ENCODE measurements around the gene AOPEP.
"Not testable (repeated sequence)": the region's sequence is repeated elsewhere in the genome, so short reads cannot be mapped to it uniquely, and the experiment has no call there.

The AOPEP gene

DNA sequence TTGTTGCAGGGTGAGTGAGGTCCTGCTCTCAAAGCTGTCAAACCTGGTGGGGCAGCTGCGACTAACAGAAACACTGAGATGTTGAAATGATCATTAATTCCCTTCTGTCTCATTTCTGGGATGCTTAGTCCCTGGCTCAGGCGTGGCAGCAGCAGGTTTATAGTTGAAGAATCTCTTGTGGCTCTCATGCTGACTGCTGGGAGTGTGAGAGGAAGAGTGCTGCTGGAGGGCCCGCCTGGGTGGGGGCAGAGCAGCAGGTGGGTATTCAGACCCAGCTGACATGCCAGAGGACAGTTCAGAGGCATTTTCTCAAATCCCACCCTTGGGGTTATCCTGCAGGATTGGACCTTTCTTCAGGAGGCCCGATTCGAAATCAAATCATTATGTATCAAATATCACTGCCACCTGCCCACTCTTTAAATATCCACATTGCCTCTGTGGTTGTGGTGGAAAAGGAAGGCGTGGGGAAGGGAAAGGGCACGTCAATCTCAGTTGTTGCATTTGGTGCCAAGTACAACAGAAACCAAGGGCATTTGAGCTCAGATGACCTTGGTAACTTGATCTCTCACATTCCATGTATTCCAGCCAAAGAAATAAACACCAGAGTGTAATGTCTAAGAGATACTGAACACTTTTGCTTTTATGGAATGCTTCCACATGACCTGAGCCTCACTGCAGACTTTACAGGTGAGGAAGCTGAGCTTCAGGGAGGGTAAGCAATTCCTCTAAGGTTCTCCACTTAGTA, 224.3 kb downstream of the AOPEP start:
- in situ Hi-C loops (cut with MboI; ENCODE audit: low sequenced_read_pairs) = no loop called here

DNA sequence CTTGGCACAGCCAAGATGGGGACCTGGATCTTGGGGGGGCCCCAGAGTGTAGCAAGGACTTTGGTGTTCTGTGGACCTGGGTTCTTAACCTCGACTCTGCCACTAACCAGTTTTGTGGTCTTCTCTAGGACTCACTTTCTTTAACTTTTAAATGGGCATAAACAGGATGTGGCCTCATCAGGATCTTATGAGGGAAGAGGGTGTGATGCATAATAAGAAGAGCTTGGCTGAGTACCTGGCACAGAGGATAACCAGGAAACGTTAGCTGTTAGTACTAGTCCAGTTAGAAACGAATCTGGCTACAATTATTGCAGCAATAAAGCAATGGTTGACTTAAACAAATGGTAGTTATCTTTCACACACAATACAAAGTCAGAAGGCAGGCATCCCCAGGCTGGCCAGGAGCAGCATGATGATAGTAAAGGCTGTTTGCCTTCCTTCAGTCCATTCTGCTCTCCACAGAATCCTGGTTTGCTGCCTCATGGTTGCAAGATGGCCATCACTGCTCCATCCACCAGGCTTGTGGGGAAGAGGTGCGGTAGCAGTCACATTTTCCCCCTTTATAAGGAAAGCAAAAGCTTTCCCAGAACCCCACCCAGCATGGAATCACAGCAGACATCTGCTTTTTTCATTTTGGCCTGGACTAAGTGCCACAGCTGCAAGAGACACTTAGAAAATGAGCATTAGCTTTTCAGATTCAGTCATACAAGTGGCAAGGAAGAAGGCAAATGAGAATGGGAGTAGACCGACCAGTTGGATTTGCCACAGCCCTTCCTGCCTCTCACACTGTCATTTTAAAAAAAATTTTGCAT, 225.0 kb downstream of the AOPEP start:
- in situ Hi-C loops (cut with MboI; ENCODE audit: low sequenced_read_pairs) = no loop called here

DNA sequence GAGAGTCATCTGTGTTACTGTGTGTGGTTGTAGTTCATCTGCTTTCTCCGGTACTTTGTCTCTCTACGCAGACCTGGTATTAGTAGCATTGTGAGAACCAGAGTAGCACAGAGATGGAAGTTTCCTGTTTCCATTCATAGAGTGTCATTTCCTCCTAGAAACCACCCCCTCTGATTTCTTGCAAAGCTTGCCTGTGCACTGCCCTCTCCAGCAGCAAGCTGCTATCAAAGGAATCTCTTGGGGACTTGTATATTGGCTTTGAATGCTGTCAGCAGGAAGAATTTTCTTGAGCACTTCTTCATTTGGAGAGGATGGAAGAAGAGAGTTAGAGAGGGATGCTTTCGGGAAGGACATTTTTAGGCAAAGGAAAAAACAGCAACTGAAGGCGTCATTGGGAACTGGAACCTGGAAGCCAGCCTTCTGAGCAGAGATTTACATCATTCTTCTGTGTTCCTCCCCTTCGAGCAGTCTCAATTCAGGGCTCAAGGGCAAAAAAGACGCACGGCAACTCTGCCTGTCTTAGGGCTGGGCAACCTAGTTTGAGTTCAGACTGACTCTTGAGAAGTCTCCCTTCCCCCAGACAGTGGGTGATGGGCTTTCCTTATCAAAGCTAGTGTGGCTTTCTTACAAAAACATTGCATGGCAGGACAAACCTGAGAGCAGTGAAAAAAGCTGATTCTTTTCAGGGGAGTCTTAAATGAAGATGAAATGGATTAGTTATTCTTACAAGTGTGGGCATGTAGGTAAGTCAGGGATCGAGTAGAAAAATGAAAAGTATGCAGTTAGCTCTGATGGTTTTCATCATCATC, 226.3 kb downstream of the AOPEP start:
- in situ Hi-C loops (cut with MboI; ENCODE audit: low sequenced_read_pairs) = no loop called here

DNA sequence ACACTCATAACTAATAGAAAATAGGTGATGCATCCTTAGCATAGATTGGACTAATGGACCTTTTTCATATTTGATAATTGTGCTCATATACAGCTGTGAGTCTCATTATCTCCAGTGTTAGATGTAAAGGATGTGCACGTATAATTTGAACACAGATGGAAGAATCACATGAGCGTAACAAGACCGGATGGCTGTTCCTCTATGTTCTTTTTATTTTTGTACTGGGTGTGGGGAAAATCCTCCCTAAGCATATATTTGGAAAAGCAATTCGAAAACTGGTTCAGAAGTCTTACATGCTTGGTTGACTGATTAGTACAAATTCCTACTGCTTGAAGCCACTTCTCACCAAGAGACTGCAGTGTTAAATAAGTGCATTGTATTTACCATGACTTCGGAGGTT, 230.2 kb downstream of the AOPEP start:
- in situ Hi-C loops (cut with MboI; ENCODE audit: low sequenced_read_pairs) = no loop called here

DNA sequence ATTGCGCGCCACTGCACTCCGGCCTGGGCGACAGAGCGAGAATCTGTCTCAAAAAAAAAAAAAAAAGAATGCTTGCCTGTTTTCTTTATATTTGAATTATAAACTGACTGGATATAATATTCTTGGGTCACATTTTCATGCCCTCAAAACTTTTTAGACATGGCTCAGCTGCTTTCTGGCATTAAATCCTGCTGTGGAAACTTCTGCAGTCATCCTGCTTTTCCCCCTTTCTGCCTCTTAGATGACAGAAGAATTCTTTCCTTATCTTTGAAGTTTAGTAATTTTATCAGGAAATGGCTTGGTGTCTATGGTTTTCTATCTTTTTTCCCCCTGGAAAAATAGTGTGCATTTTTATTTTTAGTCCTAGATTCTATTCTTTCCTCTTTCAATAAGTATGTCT, 234.5 kb downstream of the AOPEP start:
- in situ Hi-C loops (cut with MboI; ENCODE audit: low sequenced_read_pairs) = no loop called here

DNA sequence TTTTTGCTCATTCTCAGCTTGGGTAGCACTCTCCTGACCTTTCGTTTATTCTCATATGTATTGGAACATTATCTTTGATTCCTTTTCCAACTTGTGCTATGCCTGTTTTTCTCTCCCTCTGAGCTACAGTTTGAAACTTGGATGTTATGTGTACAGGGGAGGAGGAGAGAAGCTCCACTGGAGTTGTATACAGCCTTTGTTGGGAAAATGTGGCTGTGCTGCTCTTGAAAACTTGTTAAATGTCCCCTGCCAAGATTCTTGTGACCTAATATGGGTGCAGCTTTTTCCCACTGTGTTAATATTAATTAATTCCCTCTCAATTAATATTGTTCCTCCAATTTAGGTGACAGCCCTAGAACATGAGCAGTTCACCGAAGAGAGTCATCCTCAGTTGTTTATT, 235.4 kb downstream of the AOPEP start:
- in situ Hi-C loops (cut with MboI; ENCODE audit: low sequenced_read_pairs) = no loop called here

DNA sequence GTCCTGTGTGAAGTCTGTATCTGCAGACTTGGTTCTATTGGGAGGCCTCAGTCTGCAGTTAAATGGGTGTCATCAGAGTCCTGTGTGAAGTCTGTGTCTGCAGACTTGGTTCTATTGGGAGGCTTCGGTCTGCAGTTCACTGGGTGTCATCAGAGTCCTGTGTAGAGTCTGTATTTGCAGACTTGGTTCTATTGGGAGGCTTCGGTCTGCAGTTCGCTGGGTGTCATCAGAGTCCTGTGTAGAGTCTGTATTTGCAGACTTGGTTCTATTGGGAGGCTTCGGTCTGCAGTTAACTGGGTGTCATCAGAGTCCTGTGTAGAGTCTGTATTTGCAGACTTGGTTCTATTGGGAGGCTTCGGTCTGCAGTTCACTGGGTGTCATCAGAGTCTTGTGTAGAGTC, 239.1 kb downstream of the AOPEP start:
- in situ Hi-C loops (cut with MboI; ENCODE audit: low sequenced_read_pairs) = not testable (repeated sequence)

DNA sequence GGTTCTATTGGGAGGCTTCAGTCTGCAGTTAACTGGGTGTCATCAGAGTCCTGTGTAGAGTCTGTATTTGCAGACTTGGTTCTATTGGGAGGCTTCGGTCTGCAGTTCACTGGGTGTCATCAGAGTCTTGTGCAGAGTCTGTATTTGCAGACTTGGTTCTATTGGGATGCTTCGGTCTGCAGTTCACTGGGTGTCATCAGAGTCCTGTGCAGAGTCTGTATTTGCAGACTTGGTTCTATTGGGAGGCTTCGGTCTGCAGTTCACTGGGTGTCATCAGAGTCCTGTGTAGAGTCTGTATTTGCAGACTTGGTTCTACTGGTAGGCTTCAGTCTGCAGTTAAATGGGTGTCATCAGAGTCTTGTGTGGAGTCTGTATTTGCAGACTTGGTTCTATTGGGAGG, 239.5 kb downstream of the AOPEP start:
- in situ Hi-C loops (cut with MboI; ENCODE audit: low sequenced_read_pairs) = not testable (repeated sequence)

DNA sequence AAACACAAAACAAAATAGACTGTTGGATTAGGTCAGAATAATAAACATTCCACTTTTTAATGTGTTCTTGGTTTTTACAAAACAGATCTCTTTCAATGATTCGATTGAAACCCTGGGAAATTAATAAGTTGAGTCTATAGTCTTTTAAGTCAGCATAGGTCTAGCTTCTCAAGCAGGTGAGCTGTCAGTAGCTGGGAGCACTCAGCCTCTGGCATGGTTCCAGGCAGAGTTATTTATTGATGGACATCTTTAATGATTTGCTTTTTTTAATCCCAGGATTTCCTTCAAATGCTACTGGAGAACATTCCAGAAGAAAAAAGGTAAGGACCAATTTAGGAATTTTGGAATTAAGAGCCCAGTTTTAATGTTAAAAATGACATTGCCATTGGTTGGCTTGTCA, 241.0 kb downstream of the AOPEP start:
- in situ Hi-C loops (cut with MboI; ENCODE audit: low sequenced_read_pairs) = no loop called here

DNA sequence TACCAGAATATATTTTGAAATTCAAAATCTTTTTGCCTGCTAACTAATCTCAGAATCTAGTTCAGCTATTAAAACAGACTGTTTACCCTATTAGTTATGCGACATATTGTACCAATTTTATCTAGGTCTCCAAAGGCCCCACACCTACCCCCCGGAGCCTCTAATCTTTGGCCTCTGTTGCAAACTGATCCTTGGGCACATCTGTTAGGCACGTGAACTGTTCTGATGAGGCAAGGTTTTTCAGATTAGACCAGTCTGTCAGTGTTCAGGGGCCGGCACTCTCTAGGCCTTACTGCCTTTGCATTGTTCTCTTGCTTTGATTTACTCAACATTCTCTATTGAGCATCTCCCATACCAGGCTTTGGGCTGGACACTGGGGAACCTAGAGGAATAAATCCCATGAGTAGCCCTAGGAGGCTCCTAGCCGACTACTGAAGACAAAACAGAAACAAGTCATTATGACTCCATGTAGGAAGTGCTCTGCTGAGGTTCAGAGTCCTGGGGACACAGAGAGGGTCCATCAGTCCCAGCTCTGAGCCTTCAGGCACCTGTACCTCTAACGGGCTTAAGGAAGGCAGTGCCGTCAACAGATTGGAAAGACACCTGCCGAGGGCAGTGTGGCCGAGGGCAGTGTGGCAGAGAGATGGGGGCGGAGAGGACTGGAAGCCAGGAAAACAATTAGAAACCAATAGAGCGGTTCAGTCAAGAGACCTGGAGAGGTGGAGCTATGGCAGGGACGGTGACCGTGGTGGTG, 245.1 kb downstream of the AOPEP start:
- in situ Hi-C loops (cut with MboI; ENCODE audit: low sequenced_read_pairs) = no loop called here

DNA sequence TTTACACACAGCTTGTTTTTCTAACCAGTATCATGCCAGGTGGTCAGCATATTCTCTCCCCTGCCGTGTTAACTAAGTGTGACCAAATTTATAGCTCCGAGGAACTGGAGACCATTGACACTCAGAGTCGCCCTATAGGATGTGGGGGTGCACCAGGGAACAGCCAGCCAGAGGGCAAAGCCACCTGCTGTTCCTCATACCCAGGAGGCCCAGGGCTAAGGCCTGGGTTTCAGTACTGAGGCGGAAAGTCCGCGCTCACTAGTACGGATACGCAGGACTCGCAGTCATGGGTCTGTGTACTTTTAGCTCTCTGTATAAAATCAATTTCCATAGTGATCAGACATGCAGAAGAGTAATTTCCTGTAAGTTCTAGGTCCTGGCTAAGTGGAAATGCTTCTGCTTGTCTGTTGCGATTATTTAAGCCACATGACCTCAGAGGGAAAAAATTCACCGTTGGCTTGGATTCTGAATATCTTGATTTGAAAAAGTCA, 247.0 kb downstream of the AOPEP start:
- in situ Hi-C loops (cut with MboI; ENCODE audit: low sequenced_read_pairs) = no loop called here

DNA sequence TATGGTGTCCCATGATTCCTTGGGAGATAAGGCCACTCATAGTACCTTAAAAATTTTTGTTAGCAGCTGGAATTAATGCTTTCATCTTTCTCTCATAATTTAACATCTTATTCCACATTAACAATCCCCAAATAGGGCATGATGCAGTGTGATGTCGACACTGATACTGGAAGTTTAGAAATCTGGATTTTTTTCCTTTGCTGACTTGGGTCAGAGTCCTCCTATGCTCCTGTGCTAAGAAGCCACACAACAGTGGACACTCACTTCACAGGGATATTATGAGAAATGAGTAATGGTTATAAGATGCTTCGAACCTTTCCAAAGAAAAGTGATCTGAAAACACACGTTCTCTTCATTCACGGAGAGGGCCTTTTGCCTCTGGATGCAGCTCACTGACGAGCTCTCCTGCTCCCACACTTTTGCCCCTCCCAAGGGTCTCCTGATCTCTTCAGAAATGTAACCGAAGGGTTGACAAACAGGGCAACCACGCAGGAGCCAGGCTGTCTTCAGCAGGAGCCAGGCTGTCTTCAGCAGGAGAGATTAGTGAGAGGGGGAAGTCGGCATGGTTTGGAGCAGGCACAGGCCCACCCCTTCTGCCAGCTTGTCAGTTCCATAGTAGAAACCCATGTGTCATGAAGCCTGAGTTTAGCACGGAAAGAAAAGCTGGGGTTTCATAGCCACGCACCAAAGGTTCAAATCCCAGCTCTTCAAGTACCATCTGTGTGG, 247.8 kb downstream of the AOPEP start:
- in situ Hi-C loops (cut with MboI; ENCODE audit: low sequenced_read_pairs) = no loop called here

DNA sequence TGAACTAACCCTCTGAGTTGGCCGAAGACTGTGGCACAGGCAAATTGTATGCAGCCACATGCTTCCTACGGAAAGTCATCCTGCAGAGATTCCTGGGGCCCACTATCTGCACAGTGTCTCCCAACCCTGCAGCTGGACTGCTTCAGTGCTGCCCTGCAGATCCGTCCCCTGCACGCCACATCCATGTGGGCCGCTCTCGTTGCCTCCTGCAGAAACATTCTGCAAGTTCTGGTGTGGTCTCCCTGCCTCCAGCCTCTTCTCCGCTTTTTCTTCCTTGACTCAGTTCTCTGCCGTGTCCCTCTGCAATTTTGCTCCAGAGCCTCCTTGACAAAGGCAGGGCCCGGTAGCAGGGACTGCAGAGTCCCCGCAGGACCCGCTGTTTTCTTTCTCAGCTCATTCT, 249.0 kb downstream of the AOPEP start:
- in situ Hi-C loops (cut with MboI; ENCODE audit: low sequenced_read_pairs) = no loop called here

DNA sequence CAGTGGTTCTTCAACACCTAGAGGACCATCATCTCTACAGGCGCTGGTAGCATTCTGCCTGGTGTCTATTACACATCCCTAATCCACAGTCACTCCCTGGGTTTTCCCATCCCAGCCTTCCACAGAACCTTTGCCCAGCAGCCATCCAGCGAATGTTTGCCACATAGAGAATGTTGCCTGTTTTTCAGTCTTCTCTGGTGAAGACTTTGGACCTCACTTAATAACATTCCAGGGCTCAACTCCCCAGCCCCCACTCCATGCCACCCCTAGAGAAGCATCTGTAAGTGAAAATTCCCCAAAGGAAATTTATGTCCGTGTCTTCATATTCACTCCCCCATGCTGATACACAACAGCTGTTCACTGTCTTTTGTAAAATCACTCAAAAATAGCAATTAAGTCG, 249.6 kb downstream of the AOPEP start:
- in situ Hi-C loops (cut with MboI; ENCODE audit: low sequenced_read_pairs) = no loop called here

DNA sequence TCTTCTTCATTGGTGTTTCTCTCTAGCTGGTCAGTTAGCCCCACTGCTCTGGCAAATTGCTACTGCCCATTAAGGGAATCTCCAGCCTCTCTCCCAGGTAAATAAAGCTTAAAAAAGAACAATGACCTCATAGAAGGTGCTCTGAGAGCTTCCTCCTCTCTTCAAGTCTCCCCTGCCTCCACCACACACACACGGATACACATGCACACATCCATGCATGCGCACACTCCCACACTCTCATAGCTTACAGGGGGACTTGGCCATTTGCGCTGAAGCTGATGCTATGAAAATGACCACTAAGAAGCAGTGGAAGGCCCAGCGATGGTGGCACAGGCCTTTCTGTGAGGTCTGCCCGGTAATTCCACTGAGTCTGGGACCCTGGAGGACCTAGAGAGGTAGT, 250.9 kb downstream of the AOPEP start:
- in situ Hi-C loops (cut with MboI; ENCODE audit: low sequenced_read_pairs) = no loop called here

DNA sequence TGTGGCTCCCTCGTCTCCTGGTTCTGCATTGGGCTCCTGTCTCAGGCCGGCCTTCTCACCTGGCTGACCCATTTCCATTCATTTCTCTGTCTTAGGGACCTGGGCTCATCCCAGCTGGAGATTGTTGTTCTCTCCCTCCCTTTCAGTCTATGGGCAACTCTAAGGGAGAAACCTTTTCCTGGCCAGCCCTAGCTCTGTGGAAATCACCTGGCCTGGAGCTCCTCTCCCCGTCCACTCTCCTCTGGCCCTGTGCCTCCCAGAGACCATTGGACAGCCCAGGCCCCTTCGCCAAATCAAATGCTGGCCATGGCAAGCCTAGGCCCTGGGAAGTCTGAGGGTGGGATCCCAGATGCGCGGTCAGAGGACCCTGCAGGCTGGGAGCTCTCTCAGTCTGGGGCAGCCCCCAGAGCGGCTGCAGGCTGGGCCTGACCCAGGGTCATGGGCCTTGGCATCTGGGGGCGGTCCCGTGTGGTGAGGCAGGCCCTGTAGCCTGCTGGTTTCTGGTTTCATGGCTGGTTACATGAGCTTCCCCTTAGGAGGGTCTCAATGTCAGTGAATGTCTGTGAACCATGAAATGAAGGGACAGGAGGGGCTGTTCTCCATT, 253.5 kb downstream of the AOPEP start:
- in situ Hi-C loops (cut with MboI; ENCODE audit: low sequenced_read_pairs) = no loop called here

DNA sequence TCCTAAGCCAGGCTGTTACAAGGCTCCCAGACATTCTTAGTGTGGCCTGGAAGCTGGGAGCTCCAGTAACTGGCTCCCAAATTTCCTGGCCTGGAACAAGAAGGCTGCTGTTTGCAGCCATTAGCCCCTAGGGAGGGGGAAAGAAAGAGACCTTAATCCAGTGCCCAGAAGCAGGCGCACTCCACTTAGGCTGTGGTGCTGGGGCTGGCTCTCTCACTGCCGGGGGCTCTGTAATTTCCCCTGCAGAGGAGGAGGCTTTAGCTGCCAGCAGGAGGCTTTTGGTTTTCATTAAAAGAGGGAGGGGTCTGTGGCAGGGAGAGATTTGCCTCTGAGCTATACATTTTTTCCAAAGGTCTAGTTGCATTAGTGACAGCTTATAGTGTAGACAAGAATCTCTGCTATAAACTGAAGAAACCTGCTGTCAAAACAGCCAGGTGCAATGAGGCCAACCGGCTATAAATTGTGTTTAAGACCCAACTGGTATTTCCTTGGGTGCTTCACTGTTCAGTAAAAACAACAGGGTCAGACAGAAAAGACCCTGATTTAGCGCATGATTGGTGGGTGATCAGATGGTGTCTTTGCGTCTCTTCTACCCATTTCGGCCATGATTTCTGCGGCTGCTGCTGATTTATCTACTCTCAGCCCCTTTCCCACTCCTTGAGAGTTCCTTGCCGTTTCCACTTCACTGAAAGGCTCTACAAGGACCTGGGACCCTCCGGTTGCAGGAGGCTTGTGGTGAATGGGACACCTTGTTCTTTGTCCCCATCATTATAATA, 254.6 kb downstream of the AOPEP start:
- in situ Hi-C loops (cut with MboI; ENCODE audit: low sequenced_read_pairs) = no loop called here

DNA sequence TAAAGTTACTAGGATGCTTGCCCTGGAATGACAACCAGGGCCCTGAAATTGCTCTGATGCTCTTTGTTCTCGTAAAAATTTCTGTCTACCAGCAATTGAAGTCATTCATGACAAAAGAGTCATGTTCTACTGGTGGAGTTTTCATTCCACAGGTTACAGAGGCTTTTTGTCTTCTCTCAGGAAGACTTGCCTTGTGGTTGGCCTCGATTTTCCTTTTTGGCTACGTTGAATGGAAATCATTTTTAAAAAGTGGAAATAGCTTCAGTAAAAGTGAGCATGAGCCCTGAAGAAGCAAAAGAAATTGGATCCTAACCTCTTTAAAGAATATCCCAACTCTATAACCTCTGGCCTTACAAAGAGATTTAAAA, 255.2 kb downstream of the AOPEP start:
- in situ Hi-C loops (cut with MboI; ENCODE audit: low sequenced_read_pairs) = no loop called here

DNA sequence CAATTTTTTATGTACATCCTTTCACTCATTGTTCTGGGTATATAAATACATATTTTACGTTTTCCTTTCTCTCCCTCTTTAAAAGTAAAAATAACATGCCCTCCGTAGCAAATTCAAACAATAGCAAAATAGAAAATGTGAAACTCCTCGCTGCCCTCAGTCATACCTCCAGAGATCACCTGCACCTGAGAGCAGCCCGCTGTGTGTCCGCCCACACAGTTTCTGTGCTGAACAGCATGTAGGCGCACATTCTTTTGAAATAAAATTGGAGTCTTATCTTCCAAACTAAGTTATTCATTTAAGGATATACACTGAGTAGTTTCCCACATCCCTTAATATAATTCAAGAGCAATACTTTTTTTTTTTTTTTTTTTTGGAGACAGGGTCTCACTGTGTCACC, 255.7 kb downstream of the AOPEP start:
- in situ Hi-C loops (cut with MboI; ENCODE audit: low sequenced_read_pairs) = no loop called here

Data from hTERT RPE-1 (cell line).